ENCODE results near the gene SSRP1.

DNA sequence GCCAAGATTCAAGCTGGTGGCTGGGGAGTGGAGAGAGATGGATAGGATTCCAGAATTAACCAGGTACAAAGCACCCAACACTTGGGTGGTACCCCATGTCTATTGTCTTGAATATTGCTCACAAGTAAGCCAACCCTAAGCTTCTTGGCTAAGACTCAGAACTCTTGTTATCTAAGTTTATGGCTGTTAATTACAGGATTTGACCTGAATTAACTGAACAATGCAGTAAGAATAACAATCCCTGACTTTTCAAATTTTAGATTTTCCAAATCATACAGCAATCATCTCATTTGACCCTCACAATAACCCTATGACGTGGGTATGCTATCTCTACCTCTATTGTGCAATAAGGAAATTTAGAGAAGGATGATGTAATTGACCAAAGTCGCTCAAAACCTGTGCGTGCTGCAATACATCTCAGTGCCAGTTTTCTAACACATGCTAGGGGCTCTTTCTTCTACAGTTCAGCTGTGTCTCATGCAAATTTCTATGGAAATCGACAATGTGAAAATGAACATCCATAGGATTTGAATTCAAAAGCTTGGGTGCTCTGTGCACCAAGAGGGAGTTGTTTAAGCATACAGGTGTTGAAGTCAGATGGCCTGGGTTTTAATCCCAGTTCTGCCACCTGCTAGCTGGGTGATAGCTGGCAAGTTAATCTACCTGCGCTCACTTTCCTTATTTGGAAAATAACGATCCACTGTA lies 58.6 kb downstream of the SSRP1 start:
- TF ChIP-seq EZH2 (IDR thresholded peaks at IDR 0.05; ENCODE audit: low read length) = no peak
- TF ChIP-seq, protein P1, sequence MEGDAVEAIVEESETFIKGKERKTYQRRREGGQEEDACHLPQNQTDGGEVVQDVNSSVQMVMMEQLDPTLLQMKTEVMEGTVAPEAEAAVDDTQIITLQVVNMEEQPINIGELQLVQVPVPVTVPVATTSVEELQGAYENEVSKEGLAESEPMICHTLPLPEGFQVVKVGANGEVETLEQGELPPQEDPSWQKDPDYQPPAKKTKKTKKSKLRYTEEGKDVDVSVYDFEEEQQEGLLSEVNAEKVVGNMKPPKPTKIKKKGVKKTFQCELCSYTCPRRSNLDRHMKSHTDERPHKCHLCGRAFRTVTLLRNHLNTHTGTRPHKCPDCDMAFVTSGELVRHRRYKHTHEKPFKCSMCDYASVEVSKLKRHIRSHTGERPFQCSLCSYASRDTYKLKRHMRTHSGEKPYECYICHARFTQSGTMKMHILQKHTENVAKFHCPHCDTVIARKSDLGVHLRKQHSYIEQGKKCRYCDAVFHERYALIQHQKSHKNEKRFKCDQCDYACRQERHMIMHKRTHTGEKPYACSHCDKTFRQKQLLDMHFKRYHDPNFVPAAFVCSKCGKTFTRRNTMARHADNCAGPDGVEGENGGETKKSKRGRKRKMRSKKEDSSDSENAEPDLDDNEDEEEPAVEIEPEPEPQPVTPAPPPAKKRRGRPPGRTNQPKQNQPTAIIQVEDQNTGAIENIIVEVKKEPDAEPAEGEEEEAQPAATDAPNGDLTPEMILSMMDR (optimal IDR thresholded peaks at IDR 0.05 in 1 of 3, IDR thresholded peaks at IDR 0.05 in 1 of 3, conservative IDR thresholded peaks at IDR 0.05 in 1 of 3; ENCODE audit: extremely low read depth in 1 of 3, insufficient read depth in 2 of 3, low read length in 3 of 3) = no peak

All from keratinocyte (primary cell).